ENCODE data around the gene CNDP2. TPM values are rescaled to one million over a fixed set of nuclear protein-coding genes. Genes with fewer than 3 reads are reported as not detected.
A peak's percentile ranks its signal among the peaks of the same experiment; 100 is the strongest.

The CNDP2 gene
- total RNA-seq, 1 donor from 2014 or later: 182 TPM

DNA sequence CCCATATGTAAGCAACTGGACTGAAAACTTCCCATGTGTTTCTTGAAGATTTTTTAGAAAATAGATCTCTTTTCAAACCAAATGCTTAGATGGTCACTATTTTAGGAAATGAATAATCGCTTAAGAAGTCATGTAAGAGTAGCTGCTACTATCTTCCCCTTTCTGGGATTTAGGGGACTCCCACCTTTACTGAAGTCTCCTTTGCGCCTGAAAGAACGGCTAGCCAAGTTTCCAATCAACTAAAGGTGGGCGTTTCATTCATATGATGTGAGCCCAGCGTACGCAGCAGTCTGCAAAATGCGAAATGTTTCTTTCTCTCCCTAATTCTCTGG, 40.2 kb upstream of the CNDP2 start:
- Mint-ChIP-seq H3K4me1 (ENCODE audit: low read depth) (peaks cover 10% of the 10 kb centered on the region), H3K9me3 (ENCODE audit: low read depth) (no peaks in the 10 kb centered on the region), H3K27ac (no peak overlapping the region), H3K27me3 (peaks cover 81% of the 10 kb centered on the region), H3K4me3 (ENCODE audit: low read depth) (peak overlapping the region; percentile 42), H3K36me3 (ENCODE audit: insufficient read depth) (no peaks in the 10 kb centered on the region)
- TF ChIP-seq, protein P1, sequence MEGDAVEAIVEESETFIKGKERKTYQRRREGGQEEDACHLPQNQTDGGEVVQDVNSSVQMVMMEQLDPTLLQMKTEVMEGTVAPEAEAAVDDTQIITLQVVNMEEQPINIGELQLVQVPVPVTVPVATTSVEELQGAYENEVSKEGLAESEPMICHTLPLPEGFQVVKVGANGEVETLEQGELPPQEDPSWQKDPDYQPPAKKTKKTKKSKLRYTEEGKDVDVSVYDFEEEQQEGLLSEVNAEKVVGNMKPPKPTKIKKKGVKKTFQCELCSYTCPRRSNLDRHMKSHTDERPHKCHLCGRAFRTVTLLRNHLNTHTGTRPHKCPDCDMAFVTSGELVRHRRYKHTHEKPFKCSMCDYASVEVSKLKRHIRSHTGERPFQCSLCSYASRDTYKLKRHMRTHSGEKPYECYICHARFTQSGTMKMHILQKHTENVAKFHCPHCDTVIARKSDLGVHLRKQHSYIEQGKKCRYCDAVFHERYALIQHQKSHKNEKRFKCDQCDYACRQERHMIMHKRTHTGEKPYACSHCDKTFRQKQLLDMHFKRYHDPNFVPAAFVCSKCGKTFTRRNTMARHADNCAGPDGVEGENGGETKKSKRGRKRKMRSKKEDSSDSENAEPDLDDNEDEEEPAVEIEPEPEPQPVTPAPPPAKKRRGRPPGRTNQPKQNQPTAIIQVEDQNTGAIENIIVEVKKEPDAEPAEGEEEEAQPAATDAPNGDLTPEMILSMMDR (IDR thresholded peaks at IDR 0.05; ENCODE audit: unreplicated experiment): no peak
- DNase-seq (ENCODE audit: low spot score, unreplicated experiment): no peak

DNA sequence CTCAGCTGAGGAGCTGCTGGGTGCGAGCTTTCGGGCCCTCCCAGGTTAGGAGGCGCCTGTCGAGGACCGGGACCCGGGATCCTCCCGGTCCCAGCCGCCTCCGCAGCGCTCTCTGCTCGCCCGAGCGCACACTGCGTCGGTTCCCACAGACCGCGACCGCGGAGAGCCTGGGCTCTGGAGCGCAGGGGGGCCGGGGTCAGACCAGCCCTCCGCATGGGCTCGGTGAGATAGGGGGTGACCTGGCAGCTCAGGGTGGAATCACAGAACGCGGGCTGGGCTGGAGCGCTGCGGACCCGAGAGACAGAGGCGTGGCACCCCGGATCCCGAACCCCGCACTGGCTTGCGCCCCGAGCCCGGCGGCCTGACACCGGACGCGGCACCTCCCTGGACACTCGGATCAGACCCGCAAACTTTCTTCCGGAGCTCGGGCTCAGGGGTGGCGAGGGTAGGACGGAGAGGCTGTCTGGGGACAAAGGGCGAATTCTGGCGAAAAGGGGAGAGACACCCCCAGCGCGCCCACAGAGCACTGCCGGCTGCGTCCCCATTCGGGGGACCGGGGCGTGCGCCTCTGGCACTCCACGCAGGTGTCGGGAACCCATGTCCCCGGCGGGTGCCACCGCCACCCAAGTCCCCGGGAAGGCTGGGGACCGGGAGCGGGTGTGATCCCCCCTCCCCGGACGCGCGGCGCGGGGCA, 39.7 kb upstream of the CNDP2 start:
- Mint-ChIP-seq H3K27ac (no peak overlapping the region), H3K27me3 (peaks cover 80% of the 10 kb centered on the region), H3K36me3 (ENCODE audit: insufficient read depth) (no peaks in the 10 kb centered on the region), H3K9me3 (ENCODE audit: low read depth) (no peaks in the 10 kb centered on the region), H3K4me1 (ENCODE audit: low read depth) (peaks cover 10% of the 10 kb centered on the region), H3K4me3 (ENCODE audit: low read depth) (peak overlapping the region; percentile 42)
- TF ChIP-seq, protein P1 (IDR thresholded peaks at IDR 0.05; ENCODE audit: unreplicated experiment): no peak
- no peak for DNase-seq (ENCODE audit: low spot score, unreplicated experiment)

- Mint-ChIP-seq H3K4me1 (ENCODE audit: low read depth) (peaks cover 10% of the 10 kb centered on the region), H3K36me3 (ENCODE audit: insufficient read depth) (no peaks in the 10 kb centered on the region), H3K4me3 (ENCODE audit: low read depth) (peak within 1 kb of the TSS; percentile 65), H3K9me3 (ENCODE audit: low read depth) (no peaks in the 10 kb centered on the region), H3K27me3 (peaks cover 73% of the 10 kb centered on the region), H3K27ac (peak within 1 kb of the TSS; percentile 71)
- TF ChIP-seq, protein P1 (IDR thresholded peaks at IDR 0.05; ENCODE audit: unreplicated experiment): no peak
- no peak for DNase-seq (ENCODE audit: low spot score, unreplicated experiment)
Measured at GRCh38 chr18:74457043-74457724, 39.0 kb upstream of the CNDP2 start, which contains the start of gene DIPK1C. TSS of gene DIPK1C (minus strand) at chr18:74457308. CDS start at chr18:74457259, 49 bp downstream.

DNA sequence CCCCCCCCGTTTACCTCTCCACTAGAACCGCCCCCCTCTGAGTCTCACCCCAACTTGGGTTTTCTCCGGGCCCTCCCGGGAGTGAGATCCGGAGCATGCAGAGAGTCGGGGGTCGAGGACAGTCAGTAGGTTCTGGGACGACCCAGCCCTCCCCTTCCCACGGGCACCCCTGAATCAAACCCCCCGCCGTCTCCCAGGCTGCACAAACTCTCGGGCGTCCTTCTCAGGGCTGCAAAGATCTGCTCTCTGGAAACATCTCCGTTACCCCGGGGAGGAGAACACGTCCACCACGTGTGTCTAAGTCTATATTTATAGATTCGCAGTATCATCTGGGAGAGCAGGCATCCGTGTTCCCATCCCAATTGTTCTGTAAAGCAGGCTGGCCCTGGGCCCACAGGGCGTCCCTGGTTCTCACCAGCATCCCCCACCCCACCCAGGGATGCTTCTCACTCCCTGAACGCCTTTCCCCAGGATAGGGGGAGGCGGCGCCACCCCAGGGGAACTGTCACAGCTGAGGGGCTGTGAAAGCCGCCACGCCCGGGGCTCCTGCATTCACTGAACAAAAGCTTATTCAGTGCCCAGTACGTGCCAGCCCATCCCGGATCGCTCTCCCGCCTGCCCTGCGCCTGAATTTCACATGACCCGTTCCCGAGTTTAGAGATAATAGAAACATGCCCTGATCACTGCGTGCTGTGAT, 38.3 kb upstream of the CNDP2 start:
- Mint-ChIP-seq H3K4me3 (ENCODE audit: low read depth) (peak overlapping the region; percentile 65), H3K36me3 (ENCODE audit: insufficient read depth) (no peaks in the 10 kb centered on the region), H3K4me1 (ENCODE audit: low read depth) (peaks cover 9% of the 10 kb centered on the region), H3K27ac (peak overlapping the region; percentile 71), H3K27me3 (peaks cover 73% of the 10 kb centered on the region), H3K9me3 (ENCODE audit: low read depth) (no peaks in the 10 kb centered on the region)
- no peak for DNase-seq (ENCODE audit: low spot score, unreplicated experiment)
- TF ChIP-seq, protein P1 (IDR thresholded peaks at IDR 0.05; ENCODE audit: unreplicated experiment): no peak

- no peak overlapping the region for H3K27ac Mint-ChIP-seq
Measured at GRCh38 chr18:74459889-74460288, 36.3 kb upstream of the CNDP2 start.

More at GRCh38 chr18:74459889-74460288, 36.3 kb upstream of the CNDP2 start:
- H3K4me3 Mint-ChIP-seq (ENCODE audit: low read depth): no peak overlapping the region
- no peaks in the 10 kb centered on the region for H3K36me3 Mint-ChIP-seq (ENCODE audit: insufficient read depth)
- H3K27me3 Mint-ChIP-seq: peaks cover 68% of the 10 kb centered on the region
- no peak for DNase-seq (ENCODE audit: low spot score, unreplicated experiment)
- H3K9me3 Mint-ChIP-seq (ENCODE audit: low read depth): no peaks in the 10 kb centered on the region
- TF ChIP-seq, protein P1 (IDR thresholded peaks at IDR 0.05; ENCODE audit: unreplicated experiment): peak; percentile 44
- peaks cover 3% of the 10 kb centered on the region for H3K4me1 Mint-ChIP-seq (ENCODE audit: low read depth)

Data from progenitor cell of endocrine pancreas (in vitro differentiated cells).